PC-9 (cell line): ENCODE results near the gene MKRN2OS. TPM values are rescaled to one million over a fixed set of nuclear protein-coding genes. Genes with fewer than 3 reads are reported as not detected.

ENCODE experiments used
- BruUV-seq: library from RNA; stranded (reverse); fragments of 400-500 nt; replicated peaks from 2 replicates; lab custom pipeline; 2021; lab: Mats Ljungman, UMichigan
- CTCF ChIA-PET: fragments of 300-600 bp; sonication (Branson Sonifier 250); formaldehyde crosslinking; loops from one replicate; lab custom pipeline; 2022; ENCODE audit warnings: antibody characterized with exemption; lab: Charles Lee
- POLR2A ChIA-PET: fragments of 300-600 bp; sonication (Branson Sonifier 250); formaldehyde crosslinking; loops from one replicate; lab custom pipeline; 2022; ENCODE audit warnings: antibody characterized with exemption; ENCODE audit not compliant: unreplicated experiment; lab: Charles Lee
- DNase-seq, 2 experiments: peaks; one replicate each; pipeline versions ENCODE4 v3.0.0 to v3.0.0-alpha.2; 2015 to 2022; ENCODE audit warnings: mixed read lengths in 1 of 2
- H2AFZ ChIP-seq: fragments of 200-600 bp; sonication (generic); 2 replicates; pipeline ENCODE4 v1.8.1; 2017; ENCODE audit warnings: antibody characterized with exemption
- H3F3A ChIP-seq: fragments of 200-600 bp; sonication (generic); 2 replicates; pipeline ENCODE4 v1.8.1; 2017; ENCODE audit warnings: antibody characterized with exemption, mild to moderate bottlenecking, low read depth; ENCODE audit not compliant: insufficient read depth
- H3K27ac ChIP-seq: fragments of 200-600 bp; sonication (generic); 2 replicates; pipeline ENCODE4 v1.6.1; 2016; ENCODE audit warnings: mixed run types
- H3K27me3 ChIP-seq: fragments of 200-600 bp; sonication (generic); 2 replicates; pipeline ENCODE4 v1.6.1; 2016; ENCODE audit warnings: low read depth, mixed run types; ENCODE audit not compliant: insufficient read depth
- H3K36me3 ChIP-seq: fragments of 200-600 bp; sonication (generic); 2 replicates; pipeline ENCODE4 v1.6.1; 2016; ENCODE audit warnings: low read depth, mixed run types
- H3K4me1 ChIP-seq: fragments of 200-600 bp; sonication (generic); replicated peaks from 2 replicates; pipeline ENCODE4 v1.6.1; 2016; ENCODE audit warnings: mixed run types; ENCODE audit not compliant: insufficient read depth
- H3K4me2 ChIP-seq: fragments of 200-600 bp; sonication (generic); 2 replicates; pipeline ENCODE4 v1.6.1; 2017; ENCODE audit warnings: mixed run types
- H3K4me3 ChIP-seq: fragments of 200-600 bp; sonication (generic); 2 replicates; pipeline ENCODE4 v1.6.1; 2016; ENCODE audit warnings: mixed run types
- H3K79me2 ChIP-seq: fragments of 200-600 bp; sonication (generic); 2 replicates; pipeline ENCODE4 v1.6.1; 2017; ENCODE audit warnings: low read depth, mixed run types
- H3K9me2 ChIP-seq: fragments of 200-600 bp; sonication (generic); 2 replicates; pipeline ENCODE4 v1.8.1; 2017; ENCODE audit warnings: mild to moderate bottlenecking; ENCODE audit not compliant: insufficient read depth
- H3K9me3 ChIP-seq: fragments of 200-600 bp; sonication (generic); 2 replicates; pipeline ENCODE4 v1.8.1; 2016; ENCODE audit warnings: low read depth; ENCODE audit not compliant: insufficient read depth
- H4K20me1 ChIP-seq: fragments of 200-600 bp; sonication (generic); 2 replicates; pipeline ENCODE4 v1.8.1; 2017; ENCODE audit not compliant: insufficient read depth
- CTCF ChIP-seq: fragments of 200-600 bp; sonication (generic); conservative IDR thresholded peaks from 2 replicates; pipeline ENCODE4 v1.6.1; 2017; ENCODE audit warnings: mixed run types, antibody characterized with exemption, mild to moderate bottlenecking, moderate library complexity
- EZH2 ChIP-seq: fragments of 200-600 bp; sonication (generic); IDR thresholded peaks from 2 replicates; pipeline ENCODE4 v1.8.0; 2017; ENCODE audit warnings: antibody characterized with exemption, low read depth
- intact Hi-C: fragments of 100-400 bp; cut with micrococcal nuclease; formaldehyde crosslinking; loops from one replicate; pipeline ENCODE4 v1.10.0; 2022; ENCODE audit not compliant: unreplicated experiment
- total RNA-seq: library from RNA; stranded (reverse); gene quantifications from 2 replicates; pipeline ENCODE4 v1.2.3, GENCODE V29; 2021

MKRN2OS gene
- total RNA-seq, 1 experiment from 2014 or later = 6.2 TPM

- POLR2A ChIA-PET = interaction anchor here (0.6 kb wide), 1 partner anchor 390 kb away, joined by 3 read pairs; no protein-coding TSS in a partner anchor
- intact Hi-C loops = loop anchor here (5.0 kb wide), 1 partner anchor 75 kb away; the partner anchor contains the start of gene TSEN2
- Histone ChIP-seq H3K36me3 (no peaks in the 10 kb centered on the region), H3K79me2 (peaks cover 56% of the 10 kb centered on the region), H3K27me3 (no peaks in the 10 kb centered on the region), H3F3A (peaks cover 13% of the 10 kb centered on the region), H3K4me1 (peaks cover 21% of the 10 kb centered on the region), H3K4me2 (peak overlapping the region; percentile 83), H4K20me1 (peaks cover 42% of the 10 kb centered on the region), H3K4me3 (peak overlapping the region; percentile 74), H3K9me3 (no peaks in the 10 kb centered on the region), H3K9me2 (0 out of 2 replicates have a peak, but pooled peaks cover 5% of the 10 kb centered on the region), H2AFZ (peak overlapping the region; percentile 89), H3K27ac (peak overlapping the region; percentile 80)
- BruUV-seq = no TSS peak
- CTCF ChIA-PET = interaction anchor here (0.6 to 0.7 kb wide), 2 partner anchors 27 to 1337 kb away, joined by 5 read pairs; no protein-coding TSS in a partner anchor
- TF ChIP-seq CTCF (no peak), EZH2 (no peak)
- no peak for DNase-seq
Measured at GRCh38 chr3:12557473-12558100, 12.3 kb upstream of the MKRN2OS start.

GRCh38 chr3:12556690-12557472 is 11.6 kb upstream of the MKRN2OS start, which contains the start of gene MKRN2:
TSS of gene MKRN2 (plus strand) at chr3:12557087. CDS start at chr3:12557151, 64 bp downstream.
- TF ChIP-seq EZH2 (no peak), CTCF (no peak)
- ChIA-PET CTCF (interaction anchor here (0.6 to 0.7 kb wide), 2 partner anchors 28 to 1338 kb away, joined by 5 read pairs; no protein-coding TSS in a partner anchor), POLR2A (interaction anchor here (0.6 kb wide), 1 partner anchor 10 kb away, joined by 13 read pairs; no protein-coding TSS in a partner anchor)
- TSS peak; percentile 32 for BruUV-seq
- Histone ChIP-seq H3K4me1 (peaks cover 21% of the 10 kb centered on the region), H3K4me2 (peak within 1 kb of the TSS; percentile 83), H2AFZ (peak within 1 kb of the TSS; percentile 98), H3K4me3 (peak within 1 kb of the TSS; percentile 74), H3K27me3 (no peaks in the 10 kb centered on the region), H3K79me2 (peaks cover 49% of the 10 kb centered on the region), H3K27ac (peak within 1 kb of the TSS; percentile 80), H3K9me2 (0 out of 2 replicates have a peak, but pooled peaks cover 5% of the 10 kb centered on the region), H3K36me3 (no peaks in the 10 kb centered on the region), H3F3A (peaks cover 13% of the 10 kb centered on the region), H4K20me1 (peaks cover 36% of the 10 kb centered on the region), H3K9me3 (no peaks in the 10 kb centered on the region)
- intact Hi-C loops = loop anchor here (1.0 to 5.0 kb wide), 2 partner anchors 75 to 422 kb away; partner anchors contain the start of gene TSEN2
- DNase-seq = peak; percentile 70 to 92

- no peak for TF ChIP-seq EZH2
- TF ChIP-seq CTCF = no peak
- peaks cover 21% of the 10 kb centered on the region for H3K4me1 ChIP-seq
- intact Hi-C loops = loop anchor here (1.0 to 5.0 kb wide), 2 partner anchors 74 to 421 kb away; partner anchors contain the start of gene TSEN2
- TSS peak; percentile 73 for BruUV-seq
- H3K4me2 ChIP-seq = peak overlapping the region; percentile 83
- CTCF ChIA-PET = no interaction called here
- POLR2A ChIA-PET = interaction anchor here (0.6 to 0.7 kb wide), 3 partner anchors 9 to 1460 kb away, joined by 4 to 13 read pairs (median 11); no protein-coding TSS in a partner anchor
- no peak for DNase-seq
- 0 out of 2 replicates have a peak, but pooled peaks cover 5% of the 10 kb centered on the region for H3K9me2 ChIP-seq
- peaks cover 13% of the 10 kb centered on the region for H3F3A ChIP-seq
- H3K9me3 ChIP-seq = no peaks in the 10 kb centered on the region
- peak overlapping the region; percentile 98 for H2AFZ ChIP-seq
- H3K79me2 ChIP-seq = peaks cover 43% of the 10 kb centered on the region
- H3K36me3 ChIP-seq = no peaks in the 10 kb centered on the region
- peak overlapping the region; percentile 74 for H3K4me3 ChIP-seq
- no peaks in the 10 kb centered on the region for H3K27me3 ChIP-seq
- peaks cover 30% of the 10 kb centered on the region for H4K20me1 ChIP-seq
- peak overlapping the region; percentile 80 for H3K27ac ChIP-seq
Measured at GRCh38 chr3:12556314-12556689, 11.0 kb upstream of the MKRN2OS start.
